Nephron progenitor cell (in vitro differentiated cells): ENCODE results near the gene ATP1B1.
"Not testable (repeated sequence)": the region's sequence is repeated elsewhere in the genome, so short reads cannot be mapped to it uniquely, and the experiment has no call there.

Experiments used
- DNase-seq: peaks from one replicate; pipeline ENCODE4 v3.0.0; 2021
- H3K27ac Mint-ChIP-seq: 2 replicates; pipeline ENCODE4 v1.8.0; 2021; ENCODE audit warnings: mild to moderate bottlenecking, moderate library complexity, mixed read lengths
- H3K27me3 Mint-ChIP-seq: 2 replicates; pipeline ENCODE4 v1.8.0; 2021; ENCODE audit warnings: mild to moderate bottlenecking, low read depth, mixed read lengths; ENCODE audit not compliant: poor library complexity
- H3K36me3 Mint-ChIP-seq: 2 replicates; pipeline ENCODE4 v1.8.0; 2021; ENCODE audit warnings: low read depth, mixed read lengths
- H3K4me1 Mint-ChIP-seq: 2 replicates; pipeline ENCODE4 v1.8.0; 2021; ENCODE audit warnings: mixed read lengths
- H3K4me3 Mint-ChIP-seq: 2 replicates; pipeline ENCODE4 v1.8.0; 2021; ENCODE audit warnings: mild to moderate bottlenecking, moderate library complexity, mixed read lengths
- H3K9me3 Mint-ChIP-seq: 2 replicates; pipeline ENCODE4 v1.8.0; 2021; ENCODE audit warnings: mild to moderate bottlenecking, moderate library complexity, mixed read lengths
- CTCF ChIP-seq: fragments of 200-600 bp; sonication (generic); IDR thresholded peaks from 2 replicates; pipeline ENCODE4 v1.5.0; 2021; ENCODE audit warnings: antibody characterized with exemption

Gene ATP1B1

GRCh38 chr1:169118227-169118626 lies 11.7 kb downstream of the ATP1B1 start:
- Mint-ChIP-seq H3K36me3 (peaks cover 48% of the 10 kb centered on the region), H3K9me3 (no peaks in the 10 kb centered on the region), H3K4me3 (no peak overlapping the region), H3K27me3 (peaks cover 4% of the 10 kb centered on the region), H3K4me1 (peaks cover 75% of the 10 kb centered on the region), H3K27ac (peak overlapping the region; percentile 40)
- TF ChIP-seq CTCF, result no peak
- no peak for DNase-seq

- peaks cover 40% of the 10 kb centered on the region for H3K36me3 Mint-ChIP-seq
- no peak overlapping the region for H3K27ac Mint-ChIP-seq
- peaks cover 4% of the 10 kb centered on the region for H3K27me3 Mint-ChIP-seq
- peaks cover 65% of the 10 kb centered on the region for H3K4me1 Mint-ChIP-seq
- no peak overlapping the region for H3K4me3 Mint-ChIP-seq
- TF ChIP-seq CTCF, result no peak
- no peaks in the 10 kb centered on the region for H3K9me3 Mint-ChIP-seq
- no peak for DNase-seq
Measured at GRCh38 chr1:169119405-169119804, 12.9 kb downstream of the ATP1B1 start.

GRCh38 chr1:169120066-169120465 lies 13.6 kb downstream of the ATP1B1 start:
- peaks cover 4% of the 10 kb centered on the region for H3K27me3 Mint-ChIP-seq
- peaks cover 42% of the 10 kb centered on the region for H3K36me3 Mint-ChIP-seq
- no peak for TF ChIP-seq CTCF
- peak overlapping the region; percentile 50 for H3K27ac Mint-ChIP-seq
- H3K4me3 Mint-ChIP-seq, result no peak overlapping the region
- no peaks in the 10 kb centered on the region for H3K9me3 Mint-ChIP-seq
- peaks cover 61% of the 10 kb centered on the region for H3K4me1 Mint-ChIP-seq
- no peak for DNase-seq

- no peak for TF ChIP-seq CTCF
- peaks cover 51% of the 10 kb centered on the region for H3K4me1 Mint-ChIP-seq
Measured at GRCh38 chr1:169121146-169121923, 14.8 kb downstream of the ATP1B1 start.

DNA sequence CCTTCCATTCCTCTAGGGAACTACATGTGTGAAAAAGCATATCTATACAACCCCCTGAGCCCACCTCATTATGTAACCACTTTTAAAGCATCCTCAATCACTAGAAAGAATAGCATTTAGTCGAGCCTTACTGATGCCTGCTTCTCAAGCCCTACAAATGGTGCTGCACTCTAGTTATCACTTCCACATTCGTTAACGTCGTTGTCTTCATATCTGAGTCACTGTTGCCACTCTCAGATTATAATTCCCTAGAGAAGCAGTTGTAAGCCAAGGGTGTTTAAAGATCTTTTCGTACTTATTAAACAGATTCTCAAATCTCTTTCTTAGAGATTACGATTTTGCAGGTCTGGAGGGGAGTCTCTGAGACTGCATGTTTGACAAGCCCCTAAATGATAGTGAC lies 16.5 kb downstream of the ATP1B1 start:
- Mint-ChIP-seq H3K36me3 (peaks cover 45% of the 10 kb centered on the region), H3K4me3 (no peak overlapping the region), H3K9me3 (no peaks in the 10 kb centered on the region), H3K27me3 (no peaks in the 10 kb centered on the region), H3K4me1 (peaks cover 35% of the 10 kb centered on the region), H3K27ac (peak overlapping the region; percentile 5)
- DNase-seq, result no peak
- no peak for TF ChIP-seq CTCF

More at GRCh38 chr1:169121146-169121923, 14.8 kb downstream of the ATP1B1 start:
- Mint-ChIP-seq H3K27ac (no peak overlapping the region), H3K4me3 (no peak overlapping the region), H3K27me3 (no peaks in the 10 kb centered on the region), H3K36me3 (peaks cover 44% of the 10 kb centered on the region), H3K9me3 (no peaks in the 10 kb centered on the region)
- DNase-seq, result no peak

GRCh38 chr1:169124459-169124858 lies 18.0 kb downstream of the ATP1B1 start:
- H3K4me3 Mint-ChIP-seq, result no peak overlapping the region
- no peak for TF ChIP-seq CTCF
- no peak overlapping the region for H3K27ac Mint-ChIP-seq
- peaks cover 56% of the 10 kb centered on the region for H3K36me3 Mint-ChIP-seq
- H3K9me3 Mint-ChIP-seq, result no peaks in the 10 kb centered on the region
- DNase-seq, result no peak
- peaks cover 20% of the 10 kb centered on the region for H3K4me1 Mint-ChIP-seq
- no peaks in the 10 kb centered on the region for H3K27me3 Mint-ChIP-seq

DNA sequence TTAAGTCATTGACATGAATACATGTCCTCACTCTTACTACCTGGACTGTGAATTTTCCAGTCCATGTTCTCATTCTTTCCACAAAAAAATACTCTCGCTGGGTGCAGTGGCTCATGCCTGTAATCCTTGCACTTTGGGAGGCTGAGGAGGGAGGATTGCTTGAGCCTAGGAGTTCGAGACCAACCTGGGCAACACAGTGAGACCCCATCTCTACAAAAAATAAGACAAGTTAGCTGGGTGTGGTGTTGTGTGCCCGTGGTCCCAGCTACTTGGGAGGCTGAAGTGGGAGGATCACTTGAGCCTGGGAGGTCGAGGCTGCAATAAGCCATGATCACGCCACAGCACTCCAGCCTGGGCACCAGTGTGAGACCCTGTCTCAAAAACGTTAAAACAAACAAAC lies 19.1 kb downstream of the ATP1B1 start:
- Mint-ChIP-seq H3K4me1 (peaks cover 13% of the 10 kb centered on the region), H3K36me3 (peaks cover 63% of the 10 kb centered on the region)
- not testable (repeated sequence) for H3K27ac Mint-ChIP-seq, H3K27me3 Mint-ChIP-seq, H3K4me3 Mint-ChIP-seq, DNase-seq, H3K9me3 Mint-ChIP-seq
